ENCODE results near the gene MEIS2.

MEIS2 gene

DNA sequence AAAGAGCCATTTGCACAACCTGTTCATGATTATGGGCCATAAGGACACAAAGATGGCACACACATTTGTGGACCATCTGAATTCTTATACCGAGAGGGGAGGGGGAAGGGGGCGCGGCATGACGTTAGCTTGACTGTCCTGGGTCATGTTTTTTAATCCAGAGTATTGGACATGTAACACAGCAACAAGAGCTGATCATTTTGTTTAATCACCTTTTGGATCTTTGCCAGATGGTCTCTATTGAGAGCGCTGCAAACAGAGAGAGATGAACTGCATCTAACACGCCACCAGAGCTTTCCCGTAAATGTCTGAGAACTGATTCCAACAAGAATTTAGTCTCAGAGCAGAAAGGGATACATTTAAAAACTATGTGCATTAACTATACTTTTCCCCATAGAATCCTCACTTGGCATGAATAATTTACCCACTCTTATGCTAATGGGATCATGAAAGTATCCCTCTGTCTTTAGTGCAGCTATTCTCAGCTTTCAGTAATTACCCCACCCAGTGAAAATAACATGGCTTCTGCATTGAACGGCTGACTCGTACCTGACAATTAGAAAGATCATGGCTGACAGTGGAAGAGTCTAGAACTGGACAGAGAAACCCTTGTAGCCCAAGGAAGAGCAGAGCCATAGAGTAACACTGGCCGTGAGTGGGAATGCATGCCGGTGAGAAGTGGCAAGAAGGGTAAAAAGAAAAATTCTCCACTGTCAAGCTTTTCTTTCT is 22.6 kb downstream of the MEIS2 start:
- DNase-seq (ENCODE audit: low spot score) = peak; percentile 64

DNA sequence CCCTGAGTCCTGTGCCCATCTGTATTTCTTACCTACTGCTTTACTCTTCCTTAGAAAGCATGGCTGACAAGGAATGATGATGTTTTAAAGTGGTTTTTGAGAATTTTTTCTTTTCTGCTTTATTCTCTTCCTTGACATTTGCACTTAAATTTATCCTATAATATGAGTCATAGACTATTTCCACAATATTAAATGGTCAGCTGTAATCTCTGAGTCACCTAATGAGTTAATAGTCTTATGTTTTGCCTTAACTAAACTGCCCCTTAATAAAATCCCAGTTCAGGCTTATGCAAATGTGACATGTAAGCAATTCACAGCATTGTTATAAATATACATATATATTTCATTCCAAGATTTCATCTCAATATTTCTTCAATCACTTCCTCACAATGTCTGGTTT is 23.8 kb downstream of the MEIS2 start:
- no peak for DNase-seq (ENCODE audit: low spot score)

DNA sequence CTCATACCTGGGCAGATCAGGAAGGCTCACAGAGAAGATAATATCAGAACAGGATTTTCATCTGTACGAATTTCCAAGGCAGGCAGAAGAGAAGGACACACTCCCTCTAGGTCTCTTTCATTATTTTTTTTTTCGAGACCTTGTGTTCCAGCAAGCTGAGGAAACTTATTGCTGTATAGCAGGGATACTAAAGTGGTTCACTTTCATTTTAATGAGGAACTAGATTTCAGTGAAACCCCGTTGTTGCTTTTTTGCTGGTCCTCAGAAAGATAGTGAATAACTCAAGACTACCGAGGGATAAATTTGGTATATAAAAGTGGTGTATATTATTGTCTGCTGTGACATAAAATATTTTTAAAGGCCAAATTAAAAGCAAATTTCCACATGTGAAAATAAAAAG is 24.6 kb downstream of the MEIS2 start:
- no peak for DNase-seq (ENCODE audit: low spot score)

DNA sequence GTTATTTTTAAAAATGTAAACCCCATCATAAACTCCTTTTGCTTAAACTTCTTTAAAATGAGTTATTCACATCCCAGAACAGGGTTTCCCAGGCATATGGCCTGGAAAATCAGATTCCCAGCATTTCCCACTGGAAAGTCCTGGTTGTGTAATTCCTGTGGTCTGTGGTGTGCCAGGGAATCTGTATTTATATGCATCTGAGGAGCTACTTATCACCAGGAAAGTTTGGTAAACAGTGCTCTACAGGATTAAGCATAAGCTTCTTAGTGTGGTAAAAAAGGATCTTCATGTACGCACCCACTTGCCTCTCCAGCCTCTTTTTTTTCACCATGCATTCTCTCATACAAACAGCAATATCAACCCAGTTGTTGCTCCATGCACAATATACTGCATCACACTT is 28.2 kb downstream of the MEIS2 start:
- no peak for DNase-seq (ENCODE audit: low spot score)

DNA sequence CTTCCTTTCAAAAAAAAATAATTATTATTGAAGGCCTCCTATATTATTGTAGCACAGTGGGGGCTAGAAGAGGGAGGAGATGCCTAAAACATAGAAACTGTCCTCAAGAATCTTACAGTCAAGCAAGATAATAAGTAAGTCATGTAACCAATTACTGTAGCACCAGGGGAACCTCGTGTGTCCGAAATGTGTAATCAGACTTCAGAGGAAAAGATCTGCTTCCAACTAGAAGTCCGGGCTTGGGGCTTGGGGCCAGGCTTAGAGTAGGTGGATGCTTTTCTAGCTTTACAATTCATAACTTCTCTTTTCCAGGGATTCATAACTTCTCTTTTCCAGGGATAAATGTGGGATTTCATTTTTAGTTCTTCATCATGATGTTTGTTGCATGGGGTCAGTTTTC is 29.2 kb downstream of the MEIS2 start:
- no peak for DNase-seq (ENCODE audit: low spot score)

DNA sequence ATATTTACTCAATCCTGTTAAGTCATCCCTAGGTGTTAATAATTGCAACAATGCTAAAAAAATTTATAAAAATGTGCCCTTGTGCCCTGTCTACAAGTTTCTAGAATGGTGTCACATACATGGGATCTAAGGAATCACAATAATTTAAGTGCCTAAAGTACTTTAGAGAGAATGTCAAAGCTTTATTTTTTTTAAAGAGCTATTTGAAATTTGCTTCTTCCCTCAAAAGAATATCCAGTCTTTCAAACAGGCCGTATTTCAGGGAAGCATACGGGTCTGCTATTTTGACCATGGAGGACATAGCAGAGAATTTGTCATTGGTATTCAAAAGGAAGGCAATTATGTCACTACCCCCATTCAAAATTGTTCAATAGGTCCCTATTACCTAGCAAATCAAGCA is 29.7 kb downstream of the MEIS2 start:
- DNase-seq (ENCODE audit: low spot score) = no peak

DNA sequence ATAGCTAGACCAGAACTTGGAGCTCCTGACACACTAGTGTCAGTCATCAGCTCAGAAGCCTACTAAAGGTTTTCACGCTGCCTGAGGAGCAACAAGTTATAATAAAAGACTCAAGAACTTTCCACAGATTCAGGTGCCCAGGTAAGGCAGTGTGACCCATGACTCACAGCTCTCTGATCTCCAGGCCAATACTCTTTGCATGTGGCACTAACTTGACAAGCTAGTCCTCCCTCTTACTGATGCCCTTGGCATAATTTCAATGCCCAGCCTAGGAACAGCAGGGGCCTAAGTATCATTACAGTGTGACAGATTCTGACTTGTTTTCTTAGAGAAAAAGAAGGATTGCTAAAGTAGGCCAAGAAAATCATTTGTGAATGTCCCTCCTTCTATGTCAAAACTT is 38.4 kb downstream of the MEIS2 start:
- DNase-seq (ENCODE audit: low spot score) = no peak

DNA sequence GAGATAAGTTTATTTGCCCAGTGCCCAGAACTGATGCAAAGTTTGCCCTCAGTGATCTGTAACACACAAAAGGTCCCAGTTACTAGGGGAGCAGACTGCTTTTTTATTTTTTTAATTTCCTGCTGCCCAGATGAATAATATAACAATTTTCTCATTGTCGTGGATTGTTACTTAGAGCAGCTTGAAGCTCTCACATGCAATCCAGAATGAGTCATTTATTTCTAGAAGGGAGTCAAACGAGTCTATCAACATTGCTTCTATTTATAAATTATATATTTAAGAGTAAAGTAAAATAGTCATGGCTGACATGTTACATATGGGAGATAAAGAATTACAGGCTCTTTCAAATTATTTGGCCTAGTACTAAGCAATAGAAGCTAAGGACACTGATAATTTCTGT is 41.3 kb downstream of the MEIS2 start:
- DNase-seq (ENCODE audit: low spot score) = no peak

DNA sequence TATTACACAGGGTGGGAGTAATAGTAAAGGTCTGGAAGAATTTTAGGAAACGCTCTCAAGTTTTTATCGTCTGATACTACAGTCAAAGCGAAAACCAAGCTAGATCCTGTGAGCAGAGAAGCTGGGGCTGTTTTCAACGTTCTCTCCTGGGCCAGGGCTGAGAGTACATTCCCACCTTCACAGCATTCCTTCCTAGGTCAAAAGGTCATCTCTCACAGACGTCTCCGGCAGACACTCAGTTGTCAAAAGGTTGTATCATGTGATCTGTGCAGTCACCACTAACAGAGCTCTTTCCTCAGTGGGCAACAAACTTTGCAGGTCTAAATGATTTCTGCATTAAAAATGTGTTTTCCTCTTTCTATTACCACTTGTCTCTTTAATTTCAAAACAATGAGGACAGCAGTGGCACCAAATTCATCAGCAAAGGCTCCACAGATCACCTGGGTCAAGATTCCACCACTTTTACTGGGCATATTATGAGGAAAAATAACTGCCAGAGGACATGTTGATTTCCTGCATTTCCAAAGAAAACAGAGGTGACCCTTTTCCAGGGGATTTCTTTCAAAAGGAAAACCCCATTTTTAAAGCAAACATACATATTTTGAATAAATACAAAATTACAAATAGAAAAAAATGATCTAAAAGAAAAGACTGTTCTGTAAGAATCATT is 41.9 kb downstream of the MEIS2 start:
- DNase-seq (ENCODE audit: low spot score) = no peak

DNA sequence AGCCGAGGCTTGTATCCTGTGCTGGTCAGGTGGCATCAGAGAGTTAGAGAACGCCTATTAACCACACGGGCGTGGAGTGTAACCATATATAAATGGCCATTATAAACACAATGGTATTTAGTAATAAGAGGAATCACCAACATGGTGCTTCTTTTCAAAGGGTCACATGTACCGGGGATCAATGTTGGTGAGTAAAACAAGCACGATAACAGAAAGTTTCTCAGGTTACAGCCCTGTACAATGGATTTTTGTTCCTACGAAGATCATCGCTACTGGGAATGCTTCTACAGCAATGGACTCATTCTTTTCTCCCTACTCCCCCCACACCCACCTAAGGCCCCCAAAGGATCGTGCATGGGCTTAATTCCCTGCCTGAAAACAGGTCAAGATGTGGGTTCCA is 42.5 kb downstream of the MEIS2 start:
- DNase-seq (ENCODE audit: low spot score) = no peak

DNA sequence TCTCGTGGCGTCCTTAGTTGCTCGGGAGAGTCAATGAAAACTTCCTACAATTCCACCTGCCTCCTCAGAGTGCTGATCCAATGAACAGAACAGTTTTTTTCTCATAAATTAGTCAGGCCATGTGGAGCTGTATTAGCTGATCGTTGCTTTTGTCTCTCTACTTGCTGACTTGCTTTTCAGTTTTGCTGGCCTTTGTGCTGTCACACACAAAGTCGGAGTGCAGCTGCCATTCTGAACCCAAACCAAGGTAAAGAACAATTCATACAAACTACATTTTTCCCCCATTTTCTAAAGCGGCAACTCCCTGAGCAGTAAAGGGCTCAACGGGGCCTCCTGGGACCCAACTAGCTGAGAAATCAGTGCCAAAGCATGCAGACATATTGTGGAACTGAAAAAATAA is 43.1 kb downstream of the MEIS2 start:
- no peak for DNase-seq (ENCODE audit: low spot score)

DNA sequence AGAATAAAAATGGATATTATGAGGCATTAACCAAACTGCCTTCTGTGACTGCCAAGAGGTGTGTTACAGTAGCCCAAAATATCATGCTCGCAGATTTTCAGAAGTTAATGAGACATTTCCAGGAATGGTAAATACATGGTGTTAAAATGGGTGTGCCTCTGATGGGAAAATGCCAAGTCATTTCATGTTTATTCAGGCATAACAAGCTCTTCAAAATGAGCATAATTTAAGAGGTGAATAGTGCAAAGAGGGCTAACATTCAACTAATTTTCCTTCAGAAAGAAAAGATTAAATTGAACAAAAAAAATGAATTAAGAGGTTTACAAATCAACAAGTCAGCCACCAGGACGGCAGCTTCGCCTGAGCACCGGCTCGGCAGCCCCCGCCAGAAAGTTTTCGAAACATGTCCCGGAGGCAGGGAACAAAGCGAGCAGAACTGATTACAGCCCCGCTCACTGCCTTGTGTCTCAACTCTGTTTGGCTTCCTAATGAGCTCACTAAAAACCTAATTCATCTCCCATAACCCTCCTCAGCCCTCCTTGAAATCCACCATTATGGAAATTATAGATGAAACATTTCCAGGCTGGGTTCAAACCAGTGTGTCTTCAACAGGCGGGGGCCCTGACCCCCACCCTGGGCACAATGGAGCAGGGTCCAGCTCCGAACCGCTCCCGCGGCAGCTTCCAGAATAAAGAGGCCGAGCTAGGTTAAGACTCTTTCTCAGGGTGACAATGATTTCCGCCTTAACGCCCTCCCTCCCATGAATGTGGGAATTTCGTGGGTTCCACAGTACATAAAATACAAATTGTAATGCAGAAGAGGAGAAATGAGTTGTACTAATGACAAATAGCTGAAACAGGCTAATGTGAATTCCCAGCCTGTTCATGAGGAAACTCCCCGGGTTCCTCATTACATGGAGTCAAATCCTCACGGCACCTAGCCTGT is 43.9 kb downstream of the MEIS2 start:
- no peak for DNase-seq (ENCODE audit: low spot score)

DNA sequence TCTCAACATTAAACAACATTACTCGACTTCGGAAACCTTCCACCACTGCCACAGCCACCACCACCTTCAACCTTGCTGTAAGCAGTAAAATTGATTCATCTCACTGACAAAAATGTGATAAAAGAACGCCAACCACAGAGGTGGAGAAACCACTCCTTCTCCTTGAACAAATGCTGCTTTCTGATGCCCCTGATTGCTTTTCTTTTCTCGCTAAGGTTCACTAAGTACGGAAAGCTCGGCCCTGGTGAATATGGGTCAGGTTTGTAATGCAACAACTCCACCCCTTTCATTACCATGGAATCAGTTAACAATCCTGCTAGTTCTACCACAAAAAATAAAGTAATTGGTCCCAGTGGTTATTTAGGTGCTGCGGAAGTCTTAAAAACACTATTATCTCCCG is 44.9 kb downstream of the MEIS2 start:
- no peak for DNase-seq (ENCODE audit: low spot score)

DNA sequence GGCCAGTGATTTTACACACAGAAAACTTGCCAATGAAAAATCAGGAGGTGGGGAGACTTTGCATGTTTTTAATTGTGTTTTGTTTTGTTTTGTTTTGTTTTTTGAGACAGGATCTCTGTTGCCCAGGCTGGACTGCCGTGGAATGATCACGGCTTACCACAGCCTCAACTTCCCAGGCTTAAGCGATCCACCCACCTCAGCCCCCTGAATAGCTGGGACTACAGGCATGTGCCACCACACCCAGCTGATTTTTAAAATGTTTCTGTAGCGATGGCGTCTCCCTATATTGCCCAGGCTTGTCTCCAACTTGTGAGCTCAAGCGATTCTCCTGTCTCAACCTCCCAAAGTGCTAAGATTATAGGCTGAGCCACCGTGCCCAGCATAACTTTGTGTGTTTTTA is 46.0 kb downstream of the MEIS2 start:
- DNase-seq (ENCODE audit: low spot score) = no peak

DNA sequence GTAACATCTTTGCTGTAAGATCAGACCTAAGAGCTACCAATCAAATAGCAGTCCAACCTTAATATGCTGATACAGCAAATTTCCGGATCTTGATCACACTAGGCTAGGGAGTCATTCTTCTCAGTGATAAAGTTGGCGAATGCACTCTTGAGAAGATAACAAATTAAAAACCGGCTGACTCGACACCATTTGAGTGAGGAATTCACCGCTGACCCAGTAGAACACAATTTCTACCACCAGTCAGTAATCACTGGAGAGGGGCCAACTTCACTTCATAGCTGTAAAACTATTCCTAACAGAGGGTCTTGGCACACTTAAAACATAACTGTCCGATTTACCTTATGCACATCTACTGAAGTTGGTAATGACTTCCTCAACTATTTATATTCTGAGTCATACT is 47.2 kb downstream of the MEIS2 start:
- DNase-seq (ENCODE audit: low spot score) = no peak

DNA sequence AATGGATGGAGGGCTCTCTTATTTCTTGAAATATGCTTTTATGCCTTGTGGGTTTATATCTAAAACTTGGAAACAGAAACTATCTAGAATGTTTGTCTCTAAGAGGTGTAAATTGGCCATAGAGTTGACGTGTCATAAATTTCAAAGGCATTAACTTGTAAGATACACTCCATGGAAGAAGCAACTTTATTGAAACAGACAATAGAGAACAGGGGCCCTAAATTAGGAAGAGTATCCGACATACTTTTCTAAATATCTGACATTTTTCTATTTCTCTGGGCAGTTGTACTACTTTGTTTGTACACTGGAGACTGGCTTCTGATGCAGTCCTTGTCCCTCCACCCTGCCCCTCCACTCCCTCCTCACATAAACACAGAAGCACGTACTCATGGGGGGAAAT is 50.0 kb downstream of the MEIS2 start:
- no peak for DNase-seq (ENCODE audit: low spot score)

DNA sequence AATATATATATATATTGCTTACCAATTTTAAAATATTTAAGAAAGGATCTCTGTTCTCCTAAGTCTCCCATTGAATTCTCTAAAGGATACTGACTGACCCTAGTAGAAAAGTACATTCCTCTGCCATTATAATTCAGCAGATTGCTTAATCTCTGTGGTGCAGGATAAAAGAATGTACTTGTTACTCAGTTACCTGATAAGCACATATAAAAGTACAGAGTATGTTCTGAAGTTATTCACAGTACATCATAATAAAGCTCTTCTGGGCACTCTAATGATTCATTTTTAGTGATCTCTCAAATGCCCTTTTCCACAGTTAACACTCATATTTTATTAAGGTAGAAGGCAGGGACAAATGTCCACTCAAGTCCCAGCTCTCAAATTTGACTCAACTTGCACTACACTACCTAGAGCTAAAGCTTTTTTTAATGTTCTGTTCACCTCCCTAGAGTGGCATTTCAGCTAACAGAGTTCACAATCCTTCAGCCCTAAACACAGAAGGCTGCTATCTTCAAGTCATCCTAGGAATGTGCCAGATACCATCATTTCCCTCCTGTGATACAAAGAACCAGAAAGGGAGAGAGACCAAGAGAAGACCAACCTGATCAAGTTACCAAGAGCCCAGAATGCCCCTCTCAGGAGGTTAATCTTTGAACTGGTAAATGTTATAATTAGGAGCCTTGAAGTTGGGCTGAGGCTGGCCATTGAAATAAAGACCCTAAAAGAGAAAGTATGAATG is 53.3 kb downstream of the MEIS2 start:
- DNase-seq (ENCODE audit: low spot score) = no peak

DNA sequence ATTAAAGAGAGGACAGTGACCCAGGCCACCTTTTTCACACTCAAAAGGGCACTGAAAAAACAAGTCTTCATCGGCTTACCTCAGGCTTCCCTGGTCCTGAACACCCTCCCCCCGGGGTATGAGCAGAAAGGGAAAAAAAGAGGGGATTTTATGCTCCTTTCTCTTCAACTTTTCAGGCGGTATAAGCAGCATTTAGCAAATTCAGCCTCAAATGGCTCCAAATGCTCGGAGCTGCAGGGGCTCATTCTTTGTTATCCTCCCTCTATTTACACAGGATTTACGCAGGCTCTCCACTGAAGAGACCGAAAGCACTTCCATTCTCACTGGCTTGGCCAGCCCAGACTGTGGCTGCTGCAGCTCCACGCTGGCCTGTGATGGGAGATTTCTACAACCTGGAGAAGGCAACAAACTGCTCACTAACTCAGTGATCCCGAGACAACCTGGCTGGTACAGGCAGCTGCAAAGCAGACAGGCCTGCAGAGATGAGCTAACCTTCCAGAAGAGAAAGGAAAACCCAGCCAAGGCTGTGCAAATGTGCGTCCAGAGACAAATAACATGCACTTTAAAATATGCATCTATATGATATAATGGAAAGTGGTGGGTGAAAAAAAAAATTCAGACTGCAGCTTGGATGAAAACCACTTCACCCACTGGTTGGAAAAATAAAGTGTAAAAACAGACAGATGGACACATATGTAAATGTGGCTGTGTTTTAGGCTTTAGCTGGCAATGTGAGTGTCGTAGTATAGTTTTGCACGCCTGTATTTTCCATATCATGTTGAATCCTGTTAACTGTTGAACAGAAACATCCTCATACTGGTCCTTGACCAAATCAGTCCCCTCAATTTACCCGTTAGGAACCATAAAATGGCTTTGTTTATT is 54.2 kb downstream of the MEIS2 start:
- peak; percentile 14 for DNase-seq (ENCODE audit: low spot score)

DNA sequence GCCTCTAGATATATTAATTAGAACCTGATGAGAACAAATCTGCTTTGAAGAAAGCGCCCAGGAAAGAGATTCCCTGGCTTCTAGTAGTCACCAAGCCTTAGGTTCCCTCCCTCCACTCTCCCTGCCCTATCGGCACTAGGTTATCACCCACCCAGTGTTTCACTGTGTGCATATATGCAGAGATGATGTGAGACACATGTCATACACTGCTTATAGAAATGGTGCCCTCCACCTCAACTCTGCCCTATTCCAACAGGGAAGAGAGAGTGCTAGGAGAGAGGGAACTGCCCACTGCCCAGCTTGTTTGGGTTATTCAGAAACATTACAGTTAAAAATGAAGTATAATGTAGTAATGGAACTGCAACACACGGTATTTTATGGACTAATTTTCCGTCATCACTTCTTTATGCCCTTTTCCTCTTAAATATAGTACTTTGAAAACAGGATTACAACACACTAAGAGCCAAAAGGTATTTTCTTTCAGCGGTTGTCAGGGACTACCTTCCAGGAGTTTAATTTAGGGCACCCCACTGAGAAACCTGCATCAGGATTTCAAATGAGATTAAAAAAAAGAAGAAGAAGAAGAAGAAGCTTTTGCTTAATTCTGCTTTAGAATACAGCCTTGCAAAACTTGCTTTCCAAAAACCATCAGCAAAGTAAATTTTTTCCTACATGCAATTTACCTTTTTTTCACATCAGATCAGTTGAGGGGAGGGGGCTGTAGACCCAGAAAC is 55.3 kb downstream of the MEIS2 start:
- DNase-seq (ENCODE audit: low spot score) = no peak

DNA sequence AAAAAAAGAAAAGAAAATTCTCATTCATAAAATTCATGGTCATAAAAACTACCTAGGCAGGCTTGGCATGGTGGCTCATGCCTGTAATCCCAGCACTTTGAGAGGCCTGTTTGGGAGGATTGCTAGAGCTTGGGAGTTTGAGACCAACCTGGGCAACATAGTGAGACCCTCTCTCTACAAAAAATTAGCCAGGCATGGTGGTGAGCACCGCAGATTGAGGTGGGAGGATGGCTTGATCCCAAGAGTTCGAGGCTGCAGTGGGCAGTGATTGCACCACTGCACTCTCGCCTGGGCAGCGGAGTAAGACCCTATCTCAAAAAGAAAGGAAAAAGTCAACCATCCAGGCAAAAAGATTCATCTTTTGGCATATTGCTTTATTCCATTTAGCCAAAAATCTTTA is 58.5 kb downstream of the MEIS2 start:
- DNase-seq (ENCODE audit: low spot score) = no peak

DNA sequence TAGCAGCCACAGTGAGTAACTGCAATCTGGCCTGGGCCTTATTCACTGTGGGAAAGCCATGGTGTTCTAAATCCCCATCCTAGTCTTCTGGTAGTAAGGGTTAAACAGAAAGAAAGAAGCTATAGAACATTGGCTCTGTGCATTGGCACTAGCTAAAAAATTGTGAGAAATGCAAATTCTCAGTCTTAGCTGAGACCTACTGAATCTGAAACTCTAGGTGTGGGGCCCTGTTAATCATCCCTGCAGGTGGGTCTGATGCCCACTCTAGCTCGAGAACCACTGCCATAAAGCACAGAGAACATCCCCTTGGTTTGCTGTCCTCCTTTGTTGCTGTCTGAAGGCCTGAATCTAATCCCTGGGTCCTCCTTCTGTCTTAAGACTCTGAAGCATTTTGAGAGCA is 59.3 kb downstream of the MEIS2 start:
- no peak for DNase-seq (ENCODE audit: low spot score)
